ENCODE results near the gene ATF3.
"Not testable (repeated sequence)": the region's sequence is repeated elsewhere in the genome, so short reads cannot be mapped to it uniquely, and the experiment has no call there.

ATF3 gene

GRCh38 chr1:212640223-212640878, 31.8 kb downstream of the ATF3 start:
- no peak for DNase-seq (ENCODE audit: low read depth, low spot score)
- no peak overlapping the region for H3K4me3 ChIP-seq (ENCODE audit: low read length)

- H3K4me3 ChIP-seq (ENCODE audit: low read length): no peak overlapping the region
- no peak for DNase-seq (ENCODE audit: low read depth, low spot score)
These were observed 33.4 kb downstream of the ATF3 start for GRCh38 chr1:212641956-212642355.

DNA sequence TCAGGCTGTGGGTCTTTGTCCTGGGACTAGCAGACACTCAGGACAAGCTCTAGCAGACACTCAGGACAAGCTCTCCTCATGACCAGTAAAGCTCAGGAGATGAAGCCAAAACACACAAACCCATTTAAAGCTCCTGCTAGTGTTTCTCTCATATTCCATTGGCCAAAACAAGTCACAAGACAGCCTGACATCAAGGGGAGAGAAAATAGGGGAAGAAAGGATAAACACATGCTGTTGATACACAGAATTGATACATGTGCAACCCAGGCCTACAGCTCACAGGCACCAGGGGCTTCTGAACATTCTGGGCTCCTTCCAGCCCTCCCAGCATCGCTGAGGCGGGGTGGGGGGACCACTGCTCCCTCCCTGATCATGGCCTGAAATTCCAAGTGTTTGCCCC, 35.3 kb downstream of the ATF3 start:
- DNase-seq (ENCODE audit: low read depth, low spot score): no peak
- no peak overlapping the region for H3K4me3 ChIP-seq (ENCODE audit: low read length)

GRCh38 chr1:212644866-212645545, 36.4 kb downstream of the ATF3 start:
- no peak overlapping the region for H3K4me3 ChIP-seq (ENCODE audit: low read length)
- DNase-seq (ENCODE audit: low read depth, low spot score): no peak

GRCh38 chr1:212645546-212646543, 37.3 kb downstream of the ATF3 start:
- H3K4me3 ChIP-seq (ENCODE audit: low read length): no peak overlapping the region
- no peak for DNase-seq (ENCODE audit: low read depth, low spot score)

- no peak for DNase-seq (ENCODE audit: low read depth, low spot score)
These were observed 38.0 kb downstream of the ATF3 start for GRCh38 chr1:212646588-212646987.

GRCh38 chr1:212647004-212647403, 38.4 kb downstream of the ATF3 start:
- H3K4me3 ChIP-seq (ENCODE audit: low read length): no peak overlapping the region
- DNase-seq (ENCODE audit: low read depth, low spot score): no peak

More at GRCh38 chr1:212646588-212646987, 38.0 kb downstream of the ATF3 start:
- no peak overlapping the region for H3K4me3 ChIP-seq (ENCODE audit: low read length)

GRCh38 chr1:212648431-212648830, 39.9 kb downstream of the ATF3 start:
- no peak for DNase-seq (ENCODE audit: low read depth, low spot score)
- no peak overlapping the region for H3K4me3 ChIP-seq (ENCODE audit: low read length)

- no peak for DNase-seq (ENCODE audit: low read depth, low spot score)
- no peak overlapping the region for H3K4me3 ChIP-seq (ENCODE audit: low read length)
These were observed 40.5 kb downstream of the ATF3 start for GRCh38 chr1:212649020-212649419.

DNA sequence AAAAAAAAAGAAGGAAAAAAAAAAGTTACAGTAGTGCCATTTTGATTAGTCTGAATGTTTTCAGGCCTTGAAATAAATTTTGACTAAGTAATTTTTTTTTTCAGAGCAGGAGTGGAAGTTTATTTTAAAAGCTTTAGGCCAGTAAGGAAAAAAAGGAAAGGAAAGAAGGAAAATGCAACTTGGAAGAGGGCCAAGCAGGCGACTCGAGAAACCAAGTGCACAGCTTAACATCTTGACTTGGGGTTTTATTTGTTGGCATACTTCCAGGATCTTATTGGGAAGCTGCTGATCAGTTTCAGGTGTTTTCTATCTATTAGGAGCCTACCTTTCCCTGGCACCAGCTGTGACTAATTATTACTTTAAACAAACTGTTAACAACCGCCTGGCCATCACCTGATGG, 41.7 kb downstream of the ATF3 start:
- no peak overlapping the region for H3K4me3 ChIP-seq (ENCODE audit: low read length)
- no peak for DNase-seq (ENCODE audit: low read depth, low spot score)

- DNase-seq (ENCODE audit: low read depth, low spot score): no peak
These were observed 43.0 kb downstream of the ATF3 start for GRCh38 chr1:212651521-212651920.

DNA sequence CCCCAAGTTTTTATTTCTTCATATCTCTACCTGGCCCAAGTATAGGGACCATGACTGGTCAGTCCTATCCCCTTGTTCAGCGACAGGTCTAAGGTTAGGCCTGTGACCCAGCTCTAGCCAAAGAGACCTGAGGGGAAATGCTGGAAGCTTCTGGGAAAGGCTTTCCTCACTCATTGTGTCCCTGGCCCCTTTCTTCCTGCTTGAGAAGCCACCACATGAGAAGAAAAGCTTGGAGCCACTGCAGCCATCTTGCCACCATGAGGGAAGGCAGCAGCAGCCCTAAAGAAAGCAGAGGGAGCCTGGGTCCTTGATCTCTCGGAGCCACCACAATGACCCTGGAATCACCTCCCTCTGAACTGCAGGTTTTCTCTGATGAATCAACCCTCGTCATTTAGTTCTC, 43.4 kb downstream of the ATF3 start:
- no peak overlapping the region for H3K4me3 ChIP-seq (ENCODE audit: low read length)
- DNase-seq (ENCODE audit: low read depth, low spot score): no peak

More at GRCh38 chr1:212651521-212651920, 43.0 kb downstream of the ATF3 start:
- H3K4me3 ChIP-seq (ENCODE audit: low read length): no peak overlapping the region

GRCh38 chr1:212652609-212653008, 44.0 kb downstream of the ATF3 start:
- no peak for DNase-seq (ENCODE audit: low read depth, low spot score)
- H3K4me3 ChIP-seq (ENCODE audit: low read length): no peak overlapping the region

GRCh38 chr1:212655668-212656440, 47.3 kb downstream of the ATF3 start:
- no peak for DNase-seq (ENCODE audit: low read depth, low spot score)
- H3K4me3 ChIP-seq (ENCODE audit: low read length): no peak overlapping the region

- no peak overlapping the region for H3K4me3 ChIP-seq (ENCODE audit: low read length)
- peak; percentile 42 for DNase-seq (ENCODE audit: low read depth, low spot score)
These were observed 48.2 kb downstream of the ATF3 start for GRCh38 chr1:212656730-212657129.

DNA sequence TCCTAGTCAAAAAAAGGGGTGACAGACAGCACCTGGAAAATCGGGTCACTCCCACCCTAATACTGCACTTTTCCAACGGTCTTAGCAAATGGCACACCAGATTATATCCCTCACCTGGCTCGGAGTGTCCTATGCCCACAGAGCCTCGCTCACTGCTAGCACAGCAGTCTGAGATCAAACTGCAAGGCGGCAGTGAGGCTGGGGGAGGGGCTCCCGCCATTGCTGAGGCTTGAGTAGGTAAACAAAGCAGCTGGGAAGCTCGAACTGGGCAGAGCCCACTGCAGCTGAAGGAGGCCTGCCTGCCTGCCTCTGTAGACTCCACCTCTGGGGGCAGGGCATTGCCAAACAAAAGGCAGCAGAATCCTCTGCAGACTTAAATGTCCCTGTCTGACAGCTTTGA, 49.7 kb downstream of the ATF3 start:
- not testable (repeated sequence) for H3K4me3 ChIP-seq (ENCODE audit: low read length); DNase-seq (ENCODE audit: low read depth, low spot score)

GRCh38 chr1:212664409-212665199, 56.0 kb downstream of the ATF3 start:
- DNase-seq (ENCODE audit: low read depth, low spot score): no peak
- peak overlapping the region; percentile 54; the same call in 1 of the 2 replicates for H3K4me3 ChIP-seq (ENCODE audit: low read length)

Measured in Jurkat, Clone E6-1 (cell line).